Testis (tissue), 5 donors: ENCODE measurements around the gene MLKL. TPM values are rescaled to one million over a fixed set of nuclear protein-coding genes. Genes with fewer than 3 reads are reported as not detected.

Source experiments
- DNase-seq: peaks from one replicate; pipeline ENCODE4 v3.0.0-alpha.2; 2019
- H3K27ac ChIP-seq, 2 donors: fragments of 200-600 bp; sonication (generic); one replicate each; pipeline ENCODE4 v1.5.1; 2019
- H3K27me3 ChIP-seq: fragments of 200-600 bp; sonication (generic); one replicate; pipeline ENCODE4 v1.5.1; 2019
- H3K36me3 ChIP-seq: fragments of 200-600 bp; sonication (generic); one replicate; pipeline ENCODE4 v1.5.1; 2017; ENCODE audit warnings: low read depth; ENCODE audit errors: missing control alignments
- H3K4me1 ChIP-seq: fragments of 200-600 bp; sonication (generic); one replicate; pipeline ENCODE4 v1.5.1; 2019
- H3K4me3 ChIP-seq, 2 donors: fragments of 200-600 bp; sonication (generic); one replicate each; pipeline ENCODE4 v1.5.1; 2017 to 2019
- H3K9me3 ChIP-seq: fragments of 200-600 bp; sonication (generic); one replicate; pipeline ENCODE4 v1.5.1; 2017
- CTCF ChIP-seq, 3 experiments: fragments of 450-650 bp in 2 of 3; fragments of 200-600 bp in 1 of 3; sonication (generic) in 1 of 3; IDR thresholded peaks; one replicate each; pipeline ENCODE4 v1.5.1; 2016 to 2019; ENCODE audit warnings: antibody characterized with exemption in 3 of 3, mild to moderate bottlenecking in 2 of 3, moderate library complexity in 1 of 3
- POLR2A ChIP-seq: fragments of 450-650 bp; IDR thresholded peaks from one replicate; pipeline ENCODE4 v1.6.1; 2017; ENCODE audit warnings: antibody characterized with exemption, mild to moderate bottlenecking, moderate library complexity
- WGBS, 2 donors: methylation state at CpG; one replicate each; pipeline ENCODE4 v1.1.5; 2018; 5-methylcytosine and 5-hydroxymethylcytosine counted together
- intact Hi-C: fragments of 100-400 bp; cut with DNase I; formaldehyde crosslinking; loops from one replicate; pipeline ENCODE4 v1.15.1; 2023; ENCODE audit warnings: low total_unique reads
- long read RNA-seq, 2 donors: transcript quantifications; one replicate each; lab custom pipeline, GENCODE V29; 2026
- polyA plus RNA-seq: library from polyadenylated mRNA; stranded (reverse); fragments of 350-450 nt; fragmentation: Illumina TruSeq; extraction: RNeasy Lipid Tissue Mini Kit (QIAGEN cat#74804); gene quantifications from one replicate; pipeline ENCODE4 v1.2.3, GENCODE V29; 2014; ENCODE audit warnings: low read depth, low replicate concordance; ENCODE audit not compliant: insufficient read depth
- total RNA-seq, 2 donors: library from RNA; depleted of rRNA; stranded (reverse); fragments of >200 nt; gene quantifications; one replicate each; pipeline ENCODE4 v1.2.3, GENCODE V29; 2016

The MLKL gene
- 1 to 10 TPM; 3.5 to 4.5 TPM for total RNA-seq
- polyA plus RNA-seq = 4.8 TPM
- long read RNA-seq, donor 1 = 0 reads
- long read RNA-seq, donor 2 = 0 reads

GRCh38 chr16:74700438-74701225 lies at the start of gene MLKL:
Gene MLKL, minus strand, starts transcription at chr16:74700862. Its CDS starts 5,105 bp downstream, at chr16:74695757.
- DNase-seq = peak; percentile 41
- H3K4me1 ChIP-seq = peaks cover 11% of the 10 kb centered on the region
- peak within 1 kb of the TSS; percentile 12 to 46 for H3K27ac ChIP-seq
- intact Hi-C loops = no loop called here
- H3K36me3 ChIP-seq = no peaks in the 10 kb centered on the region
- peak within 1 kb of the TSS; percentile 62 to 77 for H3K4me3 ChIP-seq
- 3 to 4% methylated on average over 16 to 35 of the region's 35 CpGs for WGBS, 2 donors
- no peaks in the 10 kb centered on the region for H3K9me3 ChIP-seq
- H3K27me3 ChIP-seq = no peaks in the 10 kb centered on the region
- TF ChIP-seq POLR2A = no peak
- no peak for TF ChIP-seq CTCF (IDR thresholded peaks at IDR 0.05)

- 36 to 49% methylated on average over 15 to 20 of the region's 20 CpGs for WGBS, 2 donors
- Histone ChIP-seq H3K36me3 (no peaks in the 10 kb centered on the region), H3K27ac (no peak overlapping the region), H3K4me3 (peak overlapping the region; percentile 18 to 21), H3K4me1 (no peaks in the 10 kb centered on the region), H3K9me3 (no peaks in the 10 kb centered on the region), H3K27me3 (no peaks in the 10 kb centered on the region)
- no peak for DNase-seq
- TF ChIP-seq POLR2A (no peak), CTCF (IDR thresholded peaks at IDR 0.05) (no peak)
- intact Hi-C loops = no loop called here
Measured at GRCh38 chr16:74749291-74750055, 48.8 kb upstream of the MLKL start.

GRCh38 chr16:74748616-74749026 lies 48.0 kb upstream of the MLKL start:
- Histone ChIP-seq H3K4me3 (peak overlapping the region; percentile 18 to 21), H3K9me3 (no peaks in the 10 kb centered on the region), H3K36me3 (no peaks in the 10 kb centered on the region), H3K27ac (no peak overlapping the region), H3K4me1 (peaks cover under 1% of the 10 kb centered on the region), H3K27me3 (no peaks in the 10 kb centered on the region)
- WGBS, 2 donors = 64 to 74% methylated on average over 16 to 19 of the region's 19 CpGs
- no peak for DNase-seq
- intact Hi-C loops = no loop called here
- TF ChIP-seq POLR2A (no peak), CTCF (IDR thresholded peaks at IDR 0.05) (no peak)

- peaks cover 4% of the 10 kb centered on the region for H3K4me1 ChIP-seq
- H3K36me3 ChIP-seq = no peaks in the 10 kb centered on the region
Measured at GRCh38 chr16:74747716-74748615, 47.3 kb upstream of the MLKL start.

More at GRCh38 chr16:74747716-74748615, 47.3 kb upstream of the MLKL start:
- intact Hi-C loops = no loop called here
- Histone ChIP-seq H3K4me3 (peak overlapping the region in 1 of 2 donors; percentile 18), H3K9me3 (no peaks in the 10 kb centered on the region), H3K27me3 (no peaks in the 10 kb centered on the region), H3K27ac (no peak overlapping the region)
- 62 to 71% methylated on average over 14 to 31 of the region's 32 CpGs for WGBS, 2 donors
- no peak for DNase-seq
- TF ChIP-seq POLR2A = no peak
- no peak for TF ChIP-seq CTCF (IDR thresholded peaks at IDR 0.05)
